ENCODE data around the gene CATSPER1. TPM values are rescaled to one million over a fixed set of nuclear protein-coding genes. Genes with fewer than 3 reads are reported as not detected.
"Not testable (repeated sequence)": the region's sequence is repeated elsewhere in the genome, so short reads cannot be mapped to it uniquely, and the experiment has no call there.

The CATSPER1 gene
- total RNA-seq, 1 experiment from 2014 or later, result 0.15 TPM

GRCh38 chr11:66011785-66012303 lies 14.4 kb downstream of the CATSPER1 start, which contains the start of gene CST6:
Gene CST6, plus strand, starts transcription at chr11:66012008. Its CDS starts 37 bp downstream, at chr11:66012045.
- peaks cover 37% of the 10 kb centered on the region for H3K4me1 ChIP-seq (ENCODE audit: control insufficient read depth, insufficient read depth, low read length)
- in situ Hi-C loops (cut with HindIII; ENCODE audit: low pct_unique_long_range_greater_than_20kb, low sequenced_read_pairs), result no loop called here
- DNase-seq (ENCODE audit: low read depth, low spot score) (no peak), ATAC-seq (no peak)
- H3K27me3 ChIP-seq (ENCODE audit: control insufficient read depth, insufficient read depth, low read length), result no peaks in the 10 kb centered on the region
- TF ChIP-seq POLR2AphosphoS5 (IDR thresholded peaks at IDR 0.05; ENCODE audit: low read depth, low read length), result no peak
- TF ChIP-seq, protein P1, sequence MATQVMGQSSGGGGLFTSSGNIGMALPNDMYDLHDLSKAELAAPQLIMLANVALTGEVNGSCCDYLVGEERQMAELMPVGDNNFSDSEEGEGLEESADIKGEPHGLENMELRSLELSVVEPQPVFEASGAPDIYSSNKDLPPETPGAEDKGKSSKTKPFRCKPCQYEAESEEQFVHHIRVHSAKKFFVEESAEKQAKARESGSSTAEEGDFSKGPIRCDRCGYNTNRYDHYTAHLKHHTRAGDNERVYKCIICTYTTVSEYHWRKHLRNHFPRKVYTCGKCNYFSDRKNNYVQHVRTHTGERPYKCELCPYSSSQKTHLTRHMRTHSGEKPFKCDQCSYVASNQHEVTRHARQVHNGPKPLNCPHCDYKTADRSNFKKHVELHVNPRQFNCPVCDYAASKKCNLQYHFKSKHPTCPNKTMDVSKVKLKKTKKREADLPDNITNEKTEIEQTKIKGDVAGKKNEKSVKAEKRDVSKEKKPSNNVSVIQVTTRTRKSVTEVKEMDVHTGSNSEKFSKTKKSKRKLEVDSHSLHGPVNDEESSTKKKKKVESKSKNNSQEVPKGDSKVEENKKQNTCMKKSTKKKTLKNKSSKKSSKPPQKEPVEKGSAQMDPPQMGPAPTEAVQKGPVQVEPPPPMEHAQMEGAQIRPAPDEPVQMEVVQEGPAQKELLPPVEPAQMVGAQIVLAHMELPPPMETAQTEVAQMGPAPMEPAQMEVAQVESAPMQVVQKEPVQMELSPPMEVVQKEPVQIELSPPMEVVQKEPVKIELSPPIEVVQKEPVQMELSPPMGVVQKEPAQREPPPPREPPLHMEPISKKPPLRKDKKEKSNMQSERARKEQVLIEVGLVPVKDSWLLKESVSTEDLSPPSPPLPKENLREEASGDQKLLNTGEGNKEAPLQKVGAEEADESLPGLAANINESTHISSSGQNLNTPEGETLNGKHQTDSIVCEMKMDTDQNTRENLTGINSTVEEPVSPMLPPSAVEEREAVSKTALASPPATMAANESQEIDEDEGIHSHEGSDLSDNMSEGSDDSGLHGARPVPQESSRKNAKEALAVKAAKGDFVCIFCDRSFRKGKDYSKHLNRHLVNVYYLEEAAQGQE (IDR thresholded peaks at IDR 0.05; ENCODE audit: insufficient read depth in 1 of 2, low read depth in 2 of 2, low read length in 1 of 2), result no peak
- no peak for TF ChIP-seq CTCF (IDR thresholded peaks at IDR 0.05)
- no peak for TF ChIP-seq SIN3A (IDR thresholded peaks at IDR 0.05; ENCODE audit: borderline replicate concordance, insufficient read depth, low read depth, low read length)
- no peak for TF ChIP-seq TCF7L2 (IDR thresholded peaks at IDR 0.05; ENCODE audit: low read depth, low read length)
- H3K36me3 ChIP-seq (ENCODE audit: control insufficient read depth, insufficient read depth, low read length), result no peaks in the 10 kb centered on the region
- H3K27ac ChIP-seq (ENCODE audit: low read length), result no peak within 1 kb of the TSS
- H3K4me3 ChIP-seq (ENCODE audit: low read depth in 2 of 2, low read length in 2 of 2), result no peak within 1 kb of the TSS
- ChIA-PET CTCF (interaction anchor here (0.6 kb wide), 1 partner anchor 285 kb away, joined by 7 read pairs; no protein-coding TSS in a partner anchor), POLR2A (no interaction called here)
- intact Hi-C loops (cut with micrococcal nuclease; ENCODE audit: unreplicated experiment), result no loop called here
- BruUV-seq (replicated peaks), result no TSS peak
- no peaks in the 10 kb centered on the region for H3K9me3 ChIP-seq (ENCODE audit: control insufficient read depth, insufficient read depth, low read depth, low read length)

DNA sequence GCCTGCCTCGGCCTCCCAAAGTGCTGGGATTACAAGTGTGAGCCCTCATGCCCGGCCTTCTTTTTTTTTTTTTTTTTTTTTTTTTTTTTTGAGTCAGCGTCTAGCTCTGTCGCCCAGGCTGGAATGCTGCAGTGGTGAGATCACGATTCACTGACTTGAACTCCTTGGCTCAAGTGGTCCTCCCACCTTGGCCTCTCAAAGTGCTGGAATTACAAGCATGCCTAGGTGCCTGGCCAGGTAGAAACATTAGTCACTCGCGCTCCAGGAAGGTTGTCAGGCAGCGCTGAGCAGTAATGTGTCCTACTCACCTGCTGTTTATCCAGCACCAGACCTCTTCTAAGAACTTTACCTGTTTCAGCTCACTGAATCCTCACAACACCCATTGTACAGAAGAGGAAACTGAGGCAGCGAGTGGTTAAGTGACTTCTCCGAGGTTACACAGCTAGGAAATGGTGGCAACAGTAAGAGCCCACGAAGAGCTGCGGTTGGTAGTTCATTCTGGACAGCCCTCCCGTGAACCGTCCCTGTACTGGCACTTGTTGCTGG lies 15.0 kb downstream of the CATSPER1 start:
- POLR2A ChIA-PET, result no interaction called here
- TF ChIP-seq, protein P1 (IDR thresholded peaks at IDR 0.05; ENCODE audit: insufficient read depth in 1 of 2, low read depth in 2 of 2, low read length in 1 of 2), result no peak
- TF ChIP-seq POLR2AphosphoS5 (IDR thresholded peaks at IDR 0.05; ENCODE audit: low read depth, low read length), result no peak
- TF ChIP-seq CTCF (IDR thresholded peaks at IDR 0.05), result no peak
- no peak for TF ChIP-seq TCF7L2 (IDR thresholded peaks at IDR 0.05; ENCODE audit: low read depth, low read length)
- no peak for TF ChIP-seq SIN3A (IDR thresholded peaks at IDR 0.05; ENCODE audit: borderline replicate concordance, insufficient read depth, low read depth, low read length)
- H3K27ac ChIP-seq (ENCODE audit: low read length), result no peak overlapping the region
- CTCF ChIA-PET, result interaction anchor here (0.6 kb wide), 1 partner anchor 286 kb away, joined by 7 read pairs; no protein-coding TSS in a partner anchor
- H3K4me1 ChIP-seq (ENCODE audit: control insufficient read depth, insufficient read depth, low read length), result peaks cover 42% of the 10 kb centered on the region
- H3K4me3 ChIP-seq (ENCODE audit: low read depth in 2 of 2, low read length in 2 of 2), result no peak overlapping the region
- H3K36me3 ChIP-seq (ENCODE audit: control insufficient read depth, insufficient read depth, low read length), result no peaks in the 10 kb centered on the region
- ATAC-seq (no peak), DNase-seq (ENCODE audit: low read depth, low spot score) (no peak)
- H3K9me3 ChIP-seq (ENCODE audit: control insufficient read depth, insufficient read depth, low read depth, low read length), result no peaks in the 10 kb centered on the region
- no peaks in the 10 kb centered on the region for H3K27me3 ChIP-seq (ENCODE audit: control insufficient read depth, insufficient read depth, low read length)
- BruUV-seq (replicated peaks), result no TSS peak
- in situ Hi-C loops (cut with HindIII; ENCODE audit: low pct_unique_long_range_greater_than_20kb, low sequenced_read_pairs), result no loop called here
- intact Hi-C loops (cut with micrococcal nuclease; ENCODE audit: unreplicated experiment), result no loop called here

DNA sequence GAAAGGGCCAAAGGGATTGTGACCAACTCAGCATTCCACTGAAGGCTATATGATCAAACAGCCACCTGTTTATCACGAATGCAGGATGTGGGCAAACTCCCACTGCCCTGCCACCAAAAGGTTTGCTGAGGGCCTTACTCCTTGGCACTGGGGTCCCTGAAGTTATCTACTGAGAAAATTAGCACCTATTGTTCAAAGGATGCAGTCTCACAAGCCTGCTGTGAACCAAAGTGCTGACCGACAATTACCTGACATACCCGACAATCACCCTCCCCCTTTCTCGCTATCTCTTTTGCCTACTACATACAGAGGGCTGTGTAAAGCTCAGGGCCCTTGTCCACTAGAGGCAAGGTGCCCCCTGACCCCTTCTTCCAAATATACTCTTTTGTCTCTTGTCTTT lies 16.2 kb downstream of the CATSPER1 start:
- POLR2A ChIA-PET; ATAC-seq; H3K36me3 ChIP-seq (ENCODE audit: control insufficient read depth, insufficient read depth, low read length); in situ Hi-C loops (cut with HindIII; ENCODE audit: low pct_unique_long_range_greater_than_20kb, low sequenced_read_pairs); H3K27ac ChIP-seq (ENCODE audit: low read length); DNase-seq (ENCODE audit: low read depth, low spot score); H3K4me3 ChIP-seq (ENCODE audit: low read depth in 2 of 2, low read length in 2 of 2); BruUV-seq (replicated peaks); H3K27me3 ChIP-seq (ENCODE audit: control insufficient read depth, insufficient read depth, low read length); H3K9me3 ChIP-seq (ENCODE audit: control insufficient read depth, insufficient read depth, low read depth, low read length); intact Hi-C loops (cut with micrococcal nuclease; ENCODE audit: unreplicated experiment): not testable (repeated sequence)
- peaks cover 40% of the 10 kb centered on the region for H3K4me1 ChIP-seq (ENCODE audit: control insufficient read depth, insufficient read depth, low read length)
- CTCF ChIA-PET, result interaction anchor here (0.9 kb wide), 1 partner anchor 1279 kb away, joined by 5 read pairs; the partner anchor contains the start of gene ANKRD13D

All from Panc1 (cell line).